ENCODE measurements around the gene PDCD1.

PDCD1 gene

GRCh38 chr2:241901018-241901380 lies 42.3 kb upstream of the PDCD1 start:
- Histone ChIP-seq H3K27me3 (ENCODE audit: control insufficient read depth, low read length) (no peaks in the 10 kb centered on the region), H3K36me3 (ENCODE audit: control insufficient read depth, low read length) (no peaks in the 10 kb centered on the region), H3K9me2 (replicated peaks; ENCODE audit: control insufficient read depth, low read length) (no peaks in the 10 kb centered on the region), H3K9me3 (ENCODE audit: control insufficient read depth, insufficient read depth, low read length) (no peaks in the 10 kb centered on the region), H3K4me2 (ENCODE audit: low read length) (no peak overlapping the region), H3K27ac (ENCODE audit: low read depth, low read length) (no peak overlapping the region), H4K20me1 (ENCODE audit: control insufficient read depth, insufficient read depth, low read depth, low read length) (no peaks in the 10 kb centered on the region), H3K79me2 (ENCODE audit: control insufficient read depth, low read length) (no peaks in the 10 kb centered on the region), H3K4me3 (ENCODE audit: low read length) (no peak overlapping the region), H3F3A (ENCODE audit: control insufficient read depth, insufficient read depth) (no peaks in the 10 kb centered on the region), H3K4me1 (ENCODE audit: control insufficient read depth, low read length) (no peaks in the 10 kb centered on the region)
- TF ChIP-seq CTCF (IDR thresholded peaks at IDR 0.05; ENCODE audit: low read depth, low read length, poor library complexity, severe bottlenecking) (no peak), EZH2phosphoT487 (IDR thresholded peaks at IDR 0.05; ENCODE audit: borderline replicate concordance, low read length) (no peak)

- Histone ChIP-seq H3K4me1 (ENCODE audit: control insufficient read depth, low read length) (no peaks in the 10 kb centered on the region), H3K79me2 (ENCODE audit: control insufficient read depth, low read length) (no peaks in the 10 kb centered on the region), H3K9me2 (replicated peaks; ENCODE audit: control insufficient read depth, low read length) (no peaks in the 10 kb centered on the region), H4K20me1 (ENCODE audit: control insufficient read depth, insufficient read depth, low read depth, low read length) (no peaks in the 10 kb centered on the region), H3F3A (ENCODE audit: control insufficient read depth, insufficient read depth) (no peaks in the 10 kb centered on the region), H3K36me3 (ENCODE audit: control insufficient read depth, low read length) (no peaks in the 10 kb centered on the region), H3K9me3 (ENCODE audit: control insufficient read depth, insufficient read depth, low read length) (no peaks in the 10 kb centered on the region), H3K27ac (ENCODE audit: low read depth, low read length) (no peak overlapping the region), H3K4me3 (ENCODE audit: low read length) (no peak overlapping the region), H3K4me2 (ENCODE audit: low read length) (no peak overlapping the region), H3K27me3 (ENCODE audit: control insufficient read depth, low read length) (no peaks in the 10 kb centered on the region)
- TF ChIP-seq CTCF (IDR thresholded peaks at IDR 0.05; ENCODE audit: low read depth, low read length, poor library complexity, severe bottlenecking): no peak
- TF ChIP-seq EZH2phosphoT487 (IDR thresholded peaks at IDR 0.05; ENCODE audit: borderline replicate concordance, low read length): no peak
Observed at GRCh38 chr2:241900251-241901017, 41.7 kb upstream of the PDCD1 start.

GRCh38 chr2:241898463-241899270 lies 40.0 kb upstream of the PDCD1 start:
- Histone ChIP-seq H3K36me3 (ENCODE audit: control insufficient read depth, low read length) (no peaks in the 10 kb centered on the region), H3K4me2 (ENCODE audit: low read length) (no peak overlapping the region), H3K4me3 (ENCODE audit: low read length) (no peak overlapping the region), H3K4me1 (ENCODE audit: control insufficient read depth, low read length) (no peaks in the 10 kb centered on the region), H3F3A (ENCODE audit: control insufficient read depth, insufficient read depth) (no peaks in the 10 kb centered on the region), H3K79me2 (ENCODE audit: control insufficient read depth, low read length) (no peaks in the 10 kb centered on the region), H3K9me3 (ENCODE audit: control insufficient read depth, insufficient read depth, low read length) (no peaks in the 10 kb centered on the region), H3K27ac (ENCODE audit: low read depth, low read length) (no peak overlapping the region), H3K27me3 (ENCODE audit: control insufficient read depth, low read length) (no peaks in the 10 kb centered on the region), H3K9me2 (replicated peaks; ENCODE audit: control insufficient read depth, low read length) (no peaks in the 10 kb centered on the region), H4K20me1 (ENCODE audit: control insufficient read depth, insufficient read depth, low read depth, low read length) (no peaks in the 10 kb centered on the region)
- no peak for TF ChIP-seq CTCF (IDR thresholded peaks at IDR 0.05; ENCODE audit: low read depth, low read length, poor library complexity, severe bottlenecking)
